Middle frontal gyrus (tissue), 1 donor: ENCODE measurements around the gene TENT4B.
"Not testable (repeated sequence)": the region's sequence is repeated elsewhere in the genome, so short reads cannot be mapped to it uniquely, and the experiment has no call there.

ENCODE experiments used
- DNase-seq: peaks from one replicate; pipeline ENCODE4 v3.0.0-alpha.2; 2015; ENCODE audit warnings: low spot score; ENCODE audit errors: extremely low spot score

TENT4B gene

DNA sequence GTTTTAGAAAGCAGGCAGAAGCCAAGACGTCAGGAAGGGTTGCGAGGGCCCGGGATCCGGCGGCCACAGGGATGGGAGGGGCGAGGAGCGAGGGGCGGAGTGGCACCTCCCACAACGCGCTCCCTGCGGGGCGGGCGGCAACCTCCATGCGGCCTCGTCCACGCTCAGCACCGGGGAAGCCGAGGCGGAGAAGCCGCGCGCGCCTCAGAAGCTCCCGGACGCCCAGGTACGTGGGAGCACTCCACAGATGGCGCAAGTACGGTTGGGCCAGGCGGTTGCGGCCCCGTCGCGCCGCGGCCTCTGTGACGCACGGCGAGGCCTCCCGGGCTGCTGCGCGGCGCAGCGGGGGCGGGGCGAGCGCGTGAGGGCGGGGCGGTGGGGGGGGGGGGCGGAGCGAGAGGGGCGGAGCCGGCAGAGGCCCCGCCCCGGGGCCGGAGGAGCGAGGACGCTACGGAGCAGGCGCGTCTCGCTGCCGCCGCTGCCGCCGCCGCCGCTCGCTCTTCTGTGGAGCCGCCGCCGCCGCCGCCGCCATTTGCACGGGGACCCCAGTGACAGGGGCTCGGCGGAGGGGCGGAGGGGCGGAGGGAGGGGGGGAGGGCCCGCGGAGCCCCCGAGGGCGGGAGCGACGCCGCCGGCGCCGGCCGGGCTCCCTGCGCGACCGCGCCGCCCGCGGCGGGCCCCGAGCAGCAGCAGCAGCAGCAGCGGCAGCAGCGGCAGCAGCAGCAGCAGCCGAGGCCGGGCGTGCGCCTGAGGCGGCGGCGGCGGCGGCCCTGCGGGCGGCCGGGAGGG, at the start of gene TENT4B:
TENT4B (plus strand) TSS at position 500 of the 789 bp plus-strand sequence. CDS start 316 bp downstream, outside the sequence.
- peak; percentile 56 for DNase-seq

DNA sequence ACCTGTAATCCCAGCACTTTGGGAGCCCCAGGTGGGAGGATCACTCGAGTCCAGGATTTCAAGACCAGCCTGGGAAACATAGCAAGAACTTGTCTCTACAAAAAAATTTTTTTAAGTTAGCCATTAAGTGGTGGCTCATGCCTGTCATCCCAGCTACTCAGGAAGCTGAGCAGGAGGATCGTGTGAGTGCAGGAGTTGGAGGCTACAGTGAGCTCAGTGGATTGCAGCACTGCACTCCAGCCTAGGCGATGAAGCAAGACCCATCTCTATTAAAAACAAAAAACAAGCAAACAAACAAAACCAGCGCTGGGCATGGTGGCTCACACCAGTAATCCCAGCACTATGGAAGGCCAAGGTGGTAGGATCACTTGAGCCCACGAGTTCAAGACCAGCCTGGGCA, 49.3 kb upstream of the TENT4B start:
- no peak for DNase-seq

- no peak for DNase-seq
Measured at GRCh38 chr16:50114357-50115129, 38.6 kb upstream of the TENT4B start.

- no peak for DNase-seq
Measured at GRCh38 chr16:50120711-50121110, 32.4 kb upstream of the TENT4B start.

DNA sequence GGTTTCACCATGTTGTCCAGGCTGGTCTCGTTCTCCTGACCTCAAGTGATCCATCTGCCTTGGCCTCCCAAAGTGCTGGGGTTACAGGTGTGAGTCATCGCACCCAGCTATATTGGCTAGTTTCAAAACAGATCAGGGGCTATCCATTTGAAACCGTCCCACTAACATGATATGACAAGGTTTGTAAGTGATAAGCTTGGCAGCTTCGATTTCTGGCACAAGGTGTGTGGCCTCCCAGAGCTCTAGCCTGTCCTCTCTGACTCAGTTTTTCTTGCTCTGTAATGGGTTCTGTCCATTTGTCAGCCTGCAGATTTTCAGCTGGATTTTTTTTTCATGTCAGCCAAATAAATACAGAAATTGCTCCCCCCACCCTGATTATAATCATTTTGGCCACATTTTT, 31.8 kb upstream of the TENT4B start:
- no peak for DNase-seq

DNA sequence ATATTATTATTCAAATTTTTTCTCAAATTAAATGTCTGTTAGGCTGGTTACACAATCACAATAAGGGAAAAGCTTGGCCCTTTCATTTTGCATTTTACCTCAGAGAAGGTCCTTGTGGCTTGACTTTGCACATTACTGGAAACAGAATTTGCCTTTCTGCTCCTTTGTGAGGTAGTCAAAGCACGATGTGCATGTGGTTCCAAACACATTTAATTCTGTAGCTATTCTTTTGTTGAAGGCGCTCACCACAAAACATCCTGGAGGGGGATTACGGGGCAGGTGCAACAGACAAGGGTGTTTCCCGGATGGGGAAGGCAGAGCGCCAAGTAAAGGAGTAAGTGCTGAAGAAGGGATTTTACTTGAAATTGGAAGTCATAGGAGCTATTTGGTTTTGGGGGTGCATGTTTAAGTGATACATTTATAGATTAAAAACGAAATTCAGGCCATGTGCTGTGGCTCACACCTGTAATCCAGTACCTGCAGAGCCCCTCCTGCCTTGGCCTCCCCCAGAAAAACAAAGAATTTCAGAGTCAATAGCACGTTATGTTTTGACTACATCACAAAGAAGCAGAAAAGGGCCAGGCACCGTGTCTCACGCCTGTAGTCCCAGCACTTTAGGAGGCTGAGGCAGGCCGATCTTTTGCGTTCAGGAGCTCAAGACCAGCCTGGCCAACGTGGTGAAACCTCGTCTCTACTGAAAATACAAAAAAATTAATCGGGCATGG, 31.2 kb upstream of the TENT4B start:
- DNase-seq = no peak

GRCh38 chr16:50123417-50123816, 29.7 kb upstream of the TENT4B start:
- no peak for DNase-seq

GRCh38 chr16:50124769-50125168, 28.3 kb upstream of the TENT4B start:
- DNase-seq = no peak

GRCh38 chr16:50126183-50126582, 26.9 kb upstream of the TENT4B start:
- DNase-seq = no peak

DNA sequence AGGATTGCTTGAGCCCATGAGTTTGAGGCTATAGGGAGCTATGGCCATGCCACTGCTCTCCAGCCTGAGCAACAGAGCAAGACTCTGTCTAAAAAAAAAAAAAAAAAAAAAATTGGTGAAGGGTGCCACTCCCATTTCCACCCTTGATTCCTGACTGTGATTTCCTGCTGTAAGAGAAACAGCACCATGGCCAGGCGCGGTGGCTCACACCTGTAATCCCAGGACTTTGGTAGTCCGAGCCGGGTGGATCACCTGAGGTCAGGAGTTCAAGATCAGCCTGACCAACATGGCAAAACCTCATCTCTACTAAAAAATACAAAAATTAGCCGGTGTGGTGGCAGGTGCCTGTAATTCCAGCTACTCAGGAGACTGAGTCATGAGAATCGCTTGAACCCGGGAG, 20.5 kb upstream of the TENT4B start:
- DNase-seq = not testable (repeated sequence)

DNA sequence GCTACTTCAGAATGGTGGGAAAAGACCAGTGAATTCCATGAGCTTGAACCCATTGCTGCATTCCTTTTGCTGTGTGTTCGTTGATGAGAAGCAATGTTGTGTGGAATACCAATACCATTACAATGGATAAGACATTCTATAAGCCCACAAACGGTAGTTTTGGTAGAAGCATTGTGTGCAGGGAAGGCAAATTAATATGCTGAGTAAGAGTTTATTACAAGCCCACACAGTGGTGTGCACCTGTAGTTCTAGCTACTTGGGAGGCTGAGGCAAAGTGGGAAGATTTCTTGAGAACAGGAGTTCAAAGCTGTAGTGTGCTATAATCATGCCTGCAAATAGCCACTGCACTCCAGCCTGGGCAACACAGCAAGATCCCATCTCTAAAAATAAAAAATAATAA, 19.9 kb upstream of the TENT4B start:
- DNase-seq = no peak

DNA sequence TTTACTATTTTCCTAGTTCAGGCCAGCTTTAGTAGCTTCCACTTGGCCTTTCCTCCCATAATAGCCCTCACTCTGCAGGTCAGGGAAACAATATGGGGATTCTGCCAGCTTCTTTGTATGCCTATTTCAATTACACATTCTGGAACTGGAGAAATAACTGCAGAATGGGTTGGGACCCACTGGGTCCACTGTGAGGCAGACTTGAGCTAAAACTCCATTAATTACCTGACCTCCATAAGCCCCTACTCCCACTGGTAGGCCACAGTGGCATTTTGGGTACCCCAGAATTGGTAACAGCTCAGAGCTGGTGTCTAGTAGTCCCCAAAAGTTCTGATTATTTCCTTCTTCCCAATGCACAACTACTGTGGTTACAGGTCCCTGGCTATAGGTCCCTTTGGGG, 16.7 kb upstream of the TENT4B start:
- DNase-seq = no peak

DNA sequence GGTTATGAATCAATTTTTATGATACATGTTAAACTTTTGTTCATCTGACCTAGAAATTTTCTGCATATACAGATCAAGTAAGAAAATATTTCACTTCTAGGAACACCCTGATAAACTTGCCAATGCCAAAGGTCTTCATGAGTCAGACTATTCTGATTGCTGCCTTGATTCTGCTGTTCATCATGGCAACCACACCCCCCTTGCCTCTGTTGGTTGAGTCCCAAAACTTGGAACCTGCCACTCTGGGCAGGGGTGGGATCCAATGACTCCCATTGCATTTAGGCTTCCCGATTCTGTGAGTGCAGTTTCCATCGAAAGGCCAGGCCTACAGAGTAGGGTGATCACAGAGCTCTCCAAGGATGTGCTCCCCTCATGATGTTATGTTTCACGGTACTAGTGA, 15.8 kb upstream of the TENT4B start:
- DNase-seq = no peak

DNA sequence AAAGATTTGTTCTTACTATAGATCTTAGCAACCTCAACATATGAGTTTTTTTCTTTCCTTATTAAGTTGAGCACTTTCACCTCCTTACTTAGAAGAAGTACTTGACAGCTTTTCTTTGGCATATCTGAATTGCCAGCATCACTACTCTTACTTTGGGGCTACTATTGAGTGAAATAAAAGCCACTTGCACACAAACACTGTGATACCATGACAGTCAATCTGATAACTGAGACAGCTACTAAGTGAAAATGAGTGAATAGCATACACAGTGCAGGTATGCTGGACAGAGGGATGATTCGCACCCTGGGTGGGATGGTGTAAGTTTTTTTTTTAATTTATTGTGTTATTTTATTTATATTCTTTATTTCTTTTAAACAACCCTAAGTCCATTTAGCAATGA, 13.5 kb upstream of the TENT4B start:
- no peak for DNase-seq

DNA sequence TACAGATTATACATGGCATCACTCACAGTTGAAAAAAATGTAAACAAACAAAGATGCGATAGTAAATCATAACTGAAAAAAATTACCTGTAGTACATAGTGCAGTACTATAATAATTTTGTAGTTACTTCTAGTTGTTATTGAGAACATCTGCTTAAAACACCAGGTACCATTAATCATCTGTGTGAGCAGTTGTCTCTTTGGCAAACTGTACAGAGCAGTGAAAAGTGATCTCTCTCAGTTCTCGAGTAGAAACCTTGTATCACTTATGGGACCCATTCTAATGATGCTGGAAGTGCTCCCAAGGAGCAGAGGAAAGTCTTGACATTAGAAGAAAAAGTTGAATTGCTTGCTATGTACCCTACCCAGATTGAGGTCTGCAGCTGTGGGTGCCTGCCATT, 8.9 kb upstream of the TENT4B start:
- no peak for DNase-seq

DNA sequence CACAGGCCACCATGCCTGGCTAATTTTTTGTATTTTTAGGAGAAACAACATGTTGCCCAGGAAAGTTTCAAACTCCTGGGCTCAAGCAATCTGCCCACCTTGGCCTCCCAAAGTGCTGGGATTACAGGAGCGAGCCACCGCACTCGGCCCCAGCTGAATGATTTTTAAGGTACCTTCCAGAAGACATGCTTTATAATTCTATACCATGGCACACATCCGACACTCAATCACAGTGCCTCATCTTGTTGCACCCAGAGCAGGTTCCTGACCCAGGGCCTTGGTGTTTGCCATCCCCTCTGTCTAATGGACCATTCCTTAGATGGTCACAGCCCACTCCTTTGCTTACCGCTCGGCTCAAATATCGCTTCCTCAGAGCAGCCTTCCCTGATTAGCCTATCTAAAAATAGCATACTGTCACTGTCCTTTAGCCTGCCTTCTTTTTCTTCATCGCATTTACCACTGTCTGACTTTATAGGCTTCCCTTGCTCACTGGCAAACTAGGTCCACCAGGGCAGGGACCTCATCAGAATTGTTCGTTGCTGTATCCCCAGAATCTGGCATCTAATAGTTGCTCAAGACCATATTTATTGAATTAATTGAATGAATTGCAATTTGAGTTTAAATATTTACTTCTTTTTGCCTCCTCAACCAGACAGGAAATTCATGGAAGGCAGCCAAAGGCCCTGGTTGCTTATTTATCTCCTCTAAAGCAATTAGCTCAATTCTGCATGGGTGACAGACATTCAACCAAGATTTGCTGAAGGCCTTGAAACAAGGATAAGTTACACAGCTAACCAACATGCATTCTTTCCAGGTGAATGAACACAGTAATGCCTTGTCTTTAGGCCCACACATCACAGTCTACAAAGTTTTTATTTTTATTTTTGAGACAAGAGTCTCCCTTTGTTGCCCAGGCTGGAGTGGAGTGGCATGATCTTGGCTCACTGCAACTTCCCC, 6.3 kb upstream of the TENT4B start:
- DNase-seq = no peak

DNA sequence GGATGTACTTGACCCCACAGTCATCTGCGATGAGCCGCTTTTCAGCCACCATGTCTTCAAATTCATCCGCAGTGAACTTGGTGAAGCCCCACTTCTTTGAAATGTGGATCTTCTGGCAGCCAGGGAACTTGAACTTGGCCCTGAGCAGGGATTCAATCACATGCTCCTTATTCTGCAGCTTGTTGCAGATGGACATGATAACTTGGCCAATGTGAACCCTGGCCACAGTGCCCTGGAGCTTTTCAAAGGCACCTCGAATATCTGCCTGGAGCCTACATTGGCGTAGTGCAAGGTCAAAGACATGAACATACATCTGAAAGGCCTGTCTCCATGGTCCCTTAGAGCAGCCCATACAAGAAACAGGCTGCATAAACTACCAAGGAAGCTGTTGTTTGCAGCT, 1.8 kb upstream of the TENT4B start:
- no peak for DNase-seq

DNA sequence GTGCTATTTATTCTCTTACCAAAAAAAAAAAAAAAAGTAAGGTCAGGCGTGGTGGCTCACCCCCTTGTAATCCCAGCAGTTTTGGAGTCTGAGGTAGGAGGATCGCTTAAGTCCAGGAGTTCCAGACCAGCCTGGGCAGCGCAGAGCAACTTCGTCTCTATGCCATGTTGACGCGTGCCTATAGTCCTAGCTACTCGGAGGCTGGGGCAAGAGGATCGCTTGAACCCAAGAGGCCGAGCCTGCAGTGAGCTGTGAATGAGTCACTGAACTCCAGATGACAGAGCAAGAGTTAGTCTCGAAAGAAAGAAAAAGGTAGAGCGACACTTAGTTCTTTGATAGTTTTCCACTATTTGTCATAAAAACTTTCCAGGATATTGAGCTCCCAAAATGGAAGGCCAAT, 1.4 kb upstream of the TENT4B start:
- no peak for DNase-seq

- no peak for DNase-seq
Measured at GRCh38 chr16:50152351-50152806, 727 bp upstream of the TENT4B start.

DNA sequence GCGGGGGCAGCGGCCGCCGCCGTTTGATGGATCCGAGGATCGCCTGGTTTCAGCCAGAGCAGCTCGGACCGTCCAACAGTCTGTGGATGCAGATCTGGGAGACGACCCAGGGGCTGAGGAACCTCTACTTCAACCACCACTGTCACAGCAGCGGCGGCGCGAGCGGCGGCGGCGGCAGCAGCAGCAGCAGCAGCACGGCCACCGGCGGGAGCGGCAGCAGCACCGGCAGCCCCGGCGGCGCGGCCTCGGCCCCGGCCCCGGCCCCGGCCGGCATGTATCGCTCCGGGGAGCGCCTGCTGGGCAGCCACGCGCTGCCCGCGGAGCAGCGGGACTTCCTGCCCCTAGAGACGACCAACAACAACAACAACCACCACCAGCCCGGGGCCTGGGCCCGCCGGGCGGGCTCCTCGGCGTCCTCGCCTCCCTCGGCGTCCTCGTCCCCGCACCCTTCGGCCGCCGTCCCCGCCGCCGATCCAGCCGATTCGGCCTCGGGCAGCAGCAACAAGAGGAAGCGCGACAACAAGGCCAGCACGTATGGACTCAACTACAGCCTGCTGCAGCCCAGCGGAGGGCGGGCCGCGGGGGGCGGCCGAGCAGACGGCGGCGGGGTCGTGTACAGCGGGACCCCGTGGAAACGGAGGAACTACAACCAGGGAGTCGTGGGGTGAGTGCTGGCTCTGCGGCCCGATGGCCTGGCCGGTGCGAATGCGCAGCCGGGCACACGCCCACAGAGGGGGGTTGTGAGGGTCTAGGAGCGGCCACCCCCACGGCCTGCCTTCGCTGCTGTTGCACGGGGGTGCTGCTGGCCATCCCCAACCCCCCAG, 702 bp downstream of the TENT4B start:
- DNase-seq = no peak
